K562 (cell line): ENCODE results near the gene SLC20A1. TPM values are rescaled to one million over a fixed set of nuclear protein-coding genes. Genes with fewer than 3 reads are reported as not detected.

Experiments used
- ATAC-seq: fragments of 200-7000 bp; cut with Tn5 transposase; 3 replicates; pipeline ENCODE4 v1.9.1; 2020; ENCODE audit warnings: moderate library complexity
- BruUV-seq: library from RNA; stranded (reverse); fragments of 400-500 nt; replicated peaks from 2 replicates; lab custom pipeline; 2021; lab: Mats Ljungman, UMichigan
- CTCF ChIA-PET: fragments of 300-600 bp; formaldehyde crosslinking; extraction: SDS; loops from one replicate; lab custom pipeline; 2021; ENCODE audit warnings: low intra/inter-chr PET ratio; lab: Yijun Ruan, JAX
- POLR2A ChIA-PET: fragments of 300-600, 350-650 bp; sonication (Branson Sonifier 250); formaldehyde crosslinking; extraction: SDS; loops from one replicate; lab custom pipeline; 2021; ENCODE audit warnings: antibody characterized with exemption, inconsistent platforms; lab: Yijun Ruan, JAX
- DNase-seq, 4 experiments: peaks; one replicate each; pipeline versions ENCODE4 v3.0.0 to v3.0.0-alpha.2; 2011 to 2018; ENCODE audit warnings: low spot score in 3 of 4, mixed read lengths in 3 of 4; ENCODE audit errors: extremely low read depth in 1 of 4
- FAIRE-seq: peaks from 2 replicates; lab custom pipeline; 2011; peaks lifted over from hg19 to GRCh38; lab: Jason Lieb, UNC
- H2AFZ ChIP-seq: 2 replicates; pipeline ENCODE4 v1.6.0; 2011; ENCODE audit warnings: low read depth, low read length, control low read depth, inconsistent platforms
- H3K27ac ChIP-seq: fragments of 200-600 bp; 3 replicates; pipeline ENCODE4 v1.8.0; 2011; ENCODE audit warnings: low read depth, mild to moderate bottlenecking, control low read depth, inconsistent platforms, low read length, moderate library complexity, mixed read lengths; ENCODE audit errors: extremely low read depth
- H3K27me3 ChIP-seq, 2 experiments: fragments of 300-600 bp in 1 of 2; 2 replicates in 1 of 2; 3 replicates in 1 of 2; pipeline versions ENCODE4 v1.6.0 to v1.8.0; 2011; ENCODE audit warnings: inconsistent platforms in 2 of 2, low read length in 2 of 2, mild to moderate bottlenecking in 1 of 2, mixed read lengths in 1 of 2, moderate library complexity in 1 of 2; ENCODE audit not compliant: control insufficient read depth in 2 of 2, insufficient read depth in 2 of 2
- H3K36me3 ChIP-seq: fragments of 300-600 bp; 3 replicates; pipeline ENCODE4 v1.8.0; 2011; ENCODE audit warnings: mild to moderate bottlenecking, low read length, inconsistent platforms; ENCODE audit not compliant: control insufficient read depth, insufficient read depth
- H3K4me1 ChIP-seq, 2 experiments: fragments of 200-600 bp in 1 of 2; replicated peaks in 1 of 2; 2 replicates in 1 of 2; 3 replicates in 1 of 2; pipeline versions ENCODE4 v1.5.1 to v1.8.0; 2011; ENCODE audit warnings: inconsistent platforms in 2 of 2, low read length in 2 of 2, mild to moderate bottlenecking in 1 of 2, mixed read lengths in 1 of 2, moderate library complexity in 1 of 2; ENCODE audit not compliant: control insufficient read depth in 2 of 2, insufficient read depth in 2 of 2
- H3K4me2 ChIP-seq: 2 replicates; pipeline ENCODE4 v1.6.1; 2011; ENCODE audit warnings: low read length, control low read depth, inconsistent platforms, mixed read lengths; ENCODE audit not compliant: insufficient read depth
- H3K4me3 ChIP-seq: fragments of 200-600 bp; sonication (generic), shearing (Covaris generic); 2 replicates; pipeline ENCODE4 v1.5.1; 2016; ENCODE audit warnings: control low read depth, inconsistent platforms
- H3K79me2 ChIP-seq: fragments of 200-600 bp; 3 replicates; pipeline ENCODE4 v1.8.0; 2011; ENCODE audit warnings: low read length, inconsistent platforms; ENCODE audit not compliant: control insufficient read depth, insufficient read depth
- H3K9ac ChIP-seq, 2 experiments: 2 replicates each; pipeline versions ENCODE4 v1.6.0 to v1.6.1; 2011; ENCODE audit warnings: low read depth in 2 of 2, low read length in 2 of 2, control low read depth in 1 of 2, inconsistent platforms in 1 of 2, mild to moderate bottlenecking in 1 of 2, mixed read lengths in 1 of 2; ENCODE audit not compliant: insufficient read depth in 1 of 2
- H3K9me1 ChIP-seq: one replicate; pipeline ENCODE4 v1.6.0; 2011; ENCODE audit warnings: inconsistent platforms, mild to moderate bottlenecking, low read length, moderate library complexity; ENCODE audit not compliant: control insufficient read depth, insufficient read depth
- H3K9me3 ChIP-seq: replicated peaks from 2 replicates; pipeline ENCODE4 v1.5.1; 2011; ENCODE audit warnings: low read depth, low read length, inconsistent platforms; ENCODE audit not compliant: control insufficient read depth, insufficient read depth
- H4K20me1 ChIP-seq: replicated peaks from 2 replicates; pipeline ENCODE4 v1.6.1; 2011; ENCODE audit warnings: low read length, inconsistent platforms, mixed read lengths; ENCODE audit not compliant: control insufficient read depth, insufficient read depth
- CHAMP1 ChIP-seq: fragments of 450-650 bp; IDR thresholded peaks from 2 replicates; pipeline ENCODE4 v1.6.1; 2016; ENCODE audit warnings: mild to moderate bottlenecking
- ETV6 ChIP-seq, 3 experiments: fragments of 150-350 bp in 1 of 3; sonication (generic) in 1 of 3; formaldehyde crosslinking in 1 of 3; IDR thresholded peaks; 2 replicates each; pipeline versions ENCODE4 v1.6.1 to v1.8.0; 2014 to 2022; ENCODE audit warnings: borderline replicate concordance in 2 of 3, low read depth in 2 of 3, antibody characterized with exemption in 1 of 3, low read length in 1 of 3, mild to moderate bottlenecking in 1 of 3, missing genetic modification reagents in 1 of 3
- HDGF ChIP-seq: fragments of 450-650 bp; IDR thresholded peaks from 2 replicates; pipeline ENCODE4 v1.6.1; 2016
- NEUROD1 ChIP-seq: fragments of 150-350 bp; IDR thresholded peaks from 2 replicates; pipeline ENCODE4 v1.6.1; 2014; ENCODE audit warnings: borderline replicate concordance, low read length, low read depth; ENCODE audit not compliant: partially characterized antibody
- NKRF ChIP-seq: fragments of 450-650 bp; IDR thresholded peaks from 2 replicates; pipeline ENCODE4 v1.6.1; 2016; ENCODE audit warnings: borderline replicate concordance
- PKNOX1 ChIP-seq: fragments of 450-650 bp; IDR thresholded peaks from 2 replicates; pipeline ENCODE4 v1.6.1; 2016
- ZNF76 ChIP-seq: fragments of 250-450 bp; sonication (Bioruptor Pico); IDR thresholded peaks from 2 replicates; pipeline ENCODE4 v1.4.0; 2020; ENCODE audit warnings: mild to moderate bottlenecking, moderate library complexity, borderline replicate concordance
- WGBS: fragments of 100-300 bp; shearing (Covaris generic); methylation state at CpG from one replicate; pipeline ENCODE4 v1.1.6; 2016; ENCODE audit warnings: low coverage, mixed read lengths; ENCODE audit not compliant: insufficient coverage; ENCODE audit errors: missing lambda C conversion rate; 5-methylcytosine and 5-hydroxymethylcytosine counted together
- in situ Hi-C: fragments of 300-500 bp; cut with MboI; formaldehyde crosslinking; loops from 4 replicates; pipeline ENCODE4 v1.15.0; 2018; ENCODE audit warnings: inconsistent platforms, mixed read lengths
- intact Hi-C: fragments of 100-400 bp; cut with micrococcal nuclease; formaldehyde crosslinking; loops from 2 replicates; pipeline ENCODE4 v1.14.2; 2022
- polyA plus RNA-seq, 8 experiments: library from polyadenylated mRNA; depleted of rRNA in 4 of 8; stranded (reverse) in 5 of 8; unstranded in 3 of 8; fragments of >200 nt; fragmentation: Nextera tagmentation in 2 of 8; fragmentation: Illumina TruSeq in 1 of 8; extraction: Ambion mirVana in 2 of 8; extraction: Trizol in 1 of 8; gene quantifications; 2 replicates each; pipeline versions ENCODE4 v1.2.1 to v1.2.3, GENCODE V29; 2011 to 2014; ENCODE audit warnings: inconsistent platforms in 1 of 8, missing spikeins in 1 of 8
- total RNA-seq, 7 experiments: library from RNA; depleted of rRNA in 6 of 7; stranded (reverse); fragments of >200 nt in 6 of 7; fragmentation: Illumina TruSeq in 2 of 7; extraction: Trizol in 2 of 7; gene quantifications; 2 replicates each; pipeline versions ENCODE4 v1.2.1 to v1.2.3, GENCODE V29; 2011 to 2021; ENCODE audit warnings: low replicate concordance in 1 of 7

SLC20A1 gene
- total and polyA plus RNA-seq, 9 of the 15 experiments (the other 6 are each of a cell fraction or from before 2014, with no cell fraction given) = 53.8 to 150 (median 74.7) TPM

- ATAC-seq = peak; percentile 5
- peak; percentile 20; the same call in 1 of the 2 replicates for TF ChIP-seq PKNOX1
- TF ChIP-seq HDGF = no peak
- TF ChIP-seq ZNF76 (CRISPR knock-in tag) = no peak
- TF ChIP-seq NEUROD1 = no peak
- no peak for TF ChIP-seq ETV6 (IDR thresholded peaks at IDR 0.05; ENCODE audit: borderline replicate concordance in 1 of 2, low read depth in 2 of 2, low read length in 1 of 2)
- no peak for TF ChIP-seq ETV6 (CRISPR knock-in tag; IDR thresholded peaks at IDR 0.05; ENCODE audit: borderline replicate concordance)
- TF ChIP-seq CHAMP1 = no peak
- TF ChIP-seq NKRF = no peak
- in situ Hi-C loops = no loop called here
- Histone ChIP-seq H3K79me2 (no peaks in the 10 kb centered on the region), H3K4me1 (peaks cover 29 to 57% of the 10 kb centered on the region in 2 experiments), H3K36me3 (no peaks in the 10 kb centered on the region), H3K9me3 (no peaks in the 10 kb centered on the region), H3K27me3 (no peaks in the 10 kb centered on the region), H3K4me3 (no peak overlapping the region), H3K27ac (peak overlapping the region; percentile 73), H3K9ac (peak overlapping the region; percentile 7 to 43; a peak in 2 of 4 replicates), H3K9me1 (no peaks in the 10 kb centered on the region), H2AFZ (peak overlapping the region; percentile 92), H3K4me2 (peak overlapping the region; percentile 61; the same call in 1 of the 2 replicates), H4K20me1 (no peaks in the 10 kb centered on the region)
- POLR2A ChIA-PET = interaction anchor here (0.6 to 2.9 kb wide), 7 partner anchors 13 to 569 kb away, joined by 3 to 19 read pairs (median 7); no protein-coding TSS in a partner anchor
- DNase-seq = peak in 1 of 4 experiments; percentile 35
- WGBS = 67% methylated on average over 4 of the region's 4 CpGs
- no TSS peak for BruUV-seq
- CTCF ChIA-PET = no interaction called here
- FAIRE-seq = peak; percentile 70
- intact Hi-C loops = loop anchor here (5.0 kb wide), 1 partner anchor 58 kb away; the partner anchor contains the start of gene SLC20A1
Measured at GRCh38 chr2:112705575-112705974, 59.8 kb downstream of the SLC20A1 start.
